KBM-7 (cell line): Measurements from ENCODE around the gene SPARCL1.

Source experiments
- DNase-seq: peaks from one replicate; pipeline ENCODE4 v3.0.0-alpha.2; 2015
- in situ Hi-C: fragments of 300-500 bp; cut with MboI; formaldehyde crosslinking; loops from 2 replicates; pipeline ENCODE4 v1.14.3; 2020; ENCODE audit warnings: low sequenced_read_pairs, low pct_unique_long_range_greater_than_20kb, mixed read lengths

The SPARCL1 gene

DNA sequence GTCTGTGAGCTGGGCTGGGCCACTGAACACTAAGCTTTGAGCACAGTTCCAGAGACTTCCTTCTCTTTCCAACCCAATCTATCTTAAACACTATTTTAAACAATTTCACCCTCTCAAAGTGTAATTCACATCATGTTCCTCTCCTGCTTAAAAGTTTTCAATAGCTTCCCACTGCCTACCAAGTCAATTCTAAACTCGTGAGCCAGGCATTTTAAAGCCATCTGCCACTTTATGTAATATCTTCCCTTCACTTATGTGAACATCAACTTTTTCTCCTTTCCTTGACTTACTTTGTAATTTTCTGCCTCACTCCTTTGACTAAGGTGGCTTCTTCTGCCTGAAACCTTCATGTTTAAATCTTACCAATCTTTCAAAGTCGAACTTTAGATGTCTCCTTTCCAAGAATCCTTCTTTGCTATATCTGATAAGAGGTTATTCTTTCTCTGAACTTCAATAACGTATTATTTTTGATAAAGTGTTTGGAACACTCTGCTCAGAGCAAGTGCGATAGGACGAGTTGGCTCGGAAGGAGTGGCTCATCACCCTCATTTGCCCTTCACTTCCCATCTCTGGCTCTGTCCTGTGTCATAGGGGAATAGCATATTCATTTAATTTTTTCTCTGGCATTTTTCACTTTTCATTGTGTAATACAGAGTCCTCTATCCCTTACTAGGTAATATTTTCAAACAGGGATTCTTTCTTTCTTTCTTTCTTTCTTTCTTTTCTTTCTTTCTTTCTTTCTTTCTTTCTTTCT is 13.0 kb upstream of the SPARCL1 start:
- DNase-seq = no peak
- in situ Hi-C loops = no loop called here

DNA sequence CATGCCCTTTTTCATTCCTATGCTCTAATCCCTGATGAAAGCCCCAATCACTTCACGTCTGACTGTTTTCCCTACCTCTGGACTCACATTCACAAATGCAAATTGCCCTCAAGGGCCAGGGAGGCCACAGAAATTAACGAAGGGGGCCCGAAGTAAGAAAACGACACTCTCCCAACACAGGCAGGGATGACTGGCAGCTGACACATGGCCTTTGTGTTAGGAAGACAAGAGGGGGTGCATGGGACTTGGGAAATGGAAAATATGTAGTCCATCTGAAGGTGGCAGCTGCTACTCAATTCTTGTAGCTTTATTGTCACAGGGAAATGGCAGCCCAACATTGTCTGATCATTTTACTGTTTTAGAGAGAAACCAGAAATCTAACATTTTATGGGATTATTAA is 12.3 kb upstream of the SPARCL1 start:
- in situ Hi-C loops = no loop called here
- DNase-seq = no peak

DNA sequence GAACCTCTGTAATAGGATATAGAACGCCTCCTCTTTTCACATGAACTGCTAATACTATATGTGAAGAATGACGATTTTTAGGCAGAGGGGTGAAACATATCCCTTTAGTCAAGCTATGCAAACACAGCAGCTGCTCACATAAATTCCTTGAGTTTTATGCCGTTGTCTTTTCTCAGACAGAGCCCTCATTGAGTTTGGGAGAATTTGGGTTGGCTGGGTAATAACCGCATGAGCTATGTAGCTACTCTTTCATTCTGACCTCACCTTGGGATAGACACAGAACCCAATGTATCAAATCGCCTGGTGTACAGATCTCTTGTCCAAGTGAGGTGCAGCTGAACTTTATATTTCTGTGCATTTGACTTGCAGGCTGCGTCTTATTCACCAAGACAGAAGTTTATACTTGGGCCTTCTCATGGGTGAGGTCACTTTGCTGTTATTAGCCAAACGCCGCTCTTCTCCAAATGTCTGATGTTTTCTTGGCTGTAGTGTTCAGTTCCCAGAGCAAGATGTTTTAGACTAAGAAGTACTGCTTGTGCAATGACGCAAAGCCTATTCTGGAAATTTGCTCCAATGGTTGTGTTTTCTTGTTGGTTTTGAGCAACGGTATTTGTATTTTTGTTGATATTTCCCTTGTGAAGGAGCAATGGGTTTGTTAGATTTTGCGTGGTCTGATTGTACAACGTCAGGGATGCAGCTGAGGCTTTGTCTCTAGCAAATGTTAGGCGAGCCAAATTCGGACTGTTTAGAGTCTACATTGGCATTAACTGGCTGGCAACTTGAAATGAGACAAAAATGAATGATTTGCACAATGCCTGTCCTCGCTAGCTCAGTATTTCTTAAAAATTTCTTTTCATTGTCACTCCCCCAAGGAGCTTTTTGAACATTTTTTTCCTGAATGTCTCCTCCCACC is 11.2 kb upstream of the SPARCL1 start:
- DNase-seq = no peak
- in situ Hi-C loops = no loop called here

DNA sequence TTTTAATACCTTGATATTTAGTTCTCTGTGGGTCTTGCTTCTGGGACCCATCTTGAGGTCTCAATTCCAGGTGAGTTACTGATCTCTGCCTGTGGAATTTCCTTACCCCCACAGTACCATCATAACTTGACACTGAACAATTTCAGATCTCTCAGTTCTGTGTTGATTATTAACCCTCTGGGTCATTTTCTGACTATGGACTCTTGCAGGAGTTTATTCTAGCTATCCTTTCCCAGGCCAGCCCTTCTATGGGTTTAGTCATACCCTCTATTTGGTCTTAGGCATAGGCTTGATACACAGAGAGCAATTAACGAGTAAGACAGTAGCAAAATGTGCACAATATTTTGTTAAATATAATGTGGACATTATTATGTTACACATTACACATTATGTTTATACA is 3.7 kb upstream of the SPARCL1 start:
- DNase-seq = no peak
- in situ Hi-C loops = no loop called here

DNA sequence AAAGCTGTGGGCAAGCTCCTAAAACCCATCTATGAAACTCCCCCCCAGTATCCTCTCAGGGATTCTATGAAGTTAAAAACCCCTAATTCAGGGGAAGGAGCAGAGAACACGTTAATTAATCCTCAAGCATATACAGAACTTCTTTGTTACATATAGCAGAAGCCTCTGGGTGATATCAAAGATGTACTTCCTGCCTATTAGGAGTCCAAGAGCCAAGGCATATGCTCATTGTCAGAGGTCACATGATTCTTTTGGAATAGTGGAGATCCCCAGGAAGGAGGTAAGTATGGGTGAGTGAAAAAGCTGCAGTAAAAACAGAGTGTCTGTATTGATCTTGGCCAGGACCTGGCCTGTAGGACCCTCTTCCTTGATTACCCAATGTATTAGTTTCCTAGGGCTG is 2.9 kb upstream of the SPARCL1 start:
- in situ Hi-C loops = no loop called here
- DNase-seq = no peak

DNA sequence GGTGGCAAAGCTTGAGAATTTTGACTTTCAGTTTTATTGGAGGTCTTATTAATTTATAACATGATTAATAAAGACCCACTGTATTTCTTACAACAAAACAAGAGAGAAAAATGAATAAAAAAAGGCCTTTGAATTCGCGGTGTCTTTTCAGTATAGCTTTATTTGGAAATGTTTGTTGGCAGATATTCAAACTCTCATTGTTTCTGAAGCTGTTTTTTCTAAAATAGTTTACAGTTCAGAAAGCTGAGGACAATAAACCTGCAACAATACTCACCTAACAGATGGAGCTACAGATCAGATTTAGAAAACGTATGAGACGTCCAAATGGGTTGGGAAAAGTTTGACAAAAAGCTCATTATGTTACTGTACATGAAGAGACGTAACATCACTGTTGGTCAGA is 2.4 kb upstream of the SPARCL1 start:
- no peak for DNase-seq

DNA sequence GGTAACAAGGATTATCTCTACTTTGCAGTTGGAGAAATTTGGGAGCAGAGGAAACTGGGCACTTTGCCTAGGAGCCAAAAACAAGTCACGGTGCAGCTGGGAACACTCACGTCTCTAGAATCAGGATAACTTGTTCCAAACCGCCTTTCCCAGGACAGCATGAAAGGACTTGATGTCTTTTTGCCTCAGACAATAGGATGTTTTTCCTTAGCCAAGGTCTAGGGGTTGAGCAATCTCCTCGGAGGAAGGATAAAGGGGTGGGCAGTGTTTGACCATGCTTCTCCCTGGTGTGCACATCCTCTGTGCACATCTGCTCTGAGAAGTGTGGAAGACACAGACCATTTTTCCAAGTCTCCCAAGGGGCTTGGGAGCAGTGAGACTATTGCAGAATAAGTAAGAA is 1.7 kb upstream of the SPARCL1 start:
- in situ Hi-C loops = no loop called here
- DNase-seq = no peak

More for the DNA sequence above, 2.4 kb upstream of the SPARCL1 start:
- in situ Hi-C loops = no loop called here

DNA sequence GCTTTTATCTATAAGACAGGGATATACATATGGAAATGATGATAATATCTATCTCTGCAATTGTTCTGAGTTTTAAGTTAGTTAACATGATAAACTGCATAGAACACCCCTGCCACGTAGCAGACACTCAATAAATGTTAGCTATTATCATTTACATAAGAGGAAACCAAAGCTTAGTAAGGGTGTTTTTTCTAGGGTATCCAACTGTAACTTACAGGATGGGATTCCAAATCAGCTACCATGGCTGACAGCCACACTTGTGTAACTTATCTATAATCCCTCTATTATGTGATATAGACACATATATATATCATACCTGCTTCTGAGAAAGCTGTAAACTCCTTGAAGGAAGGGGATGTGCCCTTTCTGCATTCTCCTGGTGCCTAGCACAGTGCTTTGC is 1.1 kb upstream of the SPARCL1 start:
- in situ Hi-C loops = no loop called here
- DNase-seq = no peak

DNA sequence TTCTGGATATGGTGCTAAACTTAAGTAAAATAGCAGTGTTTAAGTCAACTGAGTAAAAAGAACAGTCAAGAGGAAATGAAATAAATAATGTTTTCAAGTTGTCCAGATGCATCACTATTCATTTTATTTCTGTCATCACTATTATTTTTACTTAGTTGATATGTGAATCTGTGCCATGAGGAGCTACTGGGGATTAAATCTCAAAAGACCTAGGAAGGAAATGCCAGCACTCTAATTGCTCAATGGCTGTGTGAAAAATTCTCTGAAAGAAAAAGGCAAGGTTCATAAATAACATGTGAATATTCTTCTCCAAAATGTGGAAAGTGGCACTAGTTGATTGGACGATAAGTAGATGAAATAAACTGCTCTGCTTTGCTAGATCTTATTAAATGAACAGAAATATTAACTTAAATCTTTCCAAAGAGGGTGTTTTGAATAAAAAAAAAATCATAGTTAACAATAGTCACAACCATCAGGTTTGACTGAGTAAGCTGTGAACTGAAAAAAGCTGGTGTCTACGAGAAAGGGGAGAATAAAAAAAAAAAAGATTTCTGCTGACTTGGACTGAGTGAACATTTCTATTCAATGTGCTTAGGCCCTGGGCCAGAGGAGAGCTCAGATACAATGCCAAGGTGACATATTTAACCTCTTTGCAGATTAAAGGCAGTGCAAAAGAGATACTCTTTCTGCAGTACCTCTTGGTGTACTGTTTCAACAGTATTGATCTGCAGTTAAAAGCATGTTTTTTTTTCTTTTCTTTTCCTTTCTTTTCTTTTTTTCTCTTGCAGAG is 1.6 kb downstream of the SPARCL1 start:
- in situ Hi-C loops = no loop called here
- DNase-seq = no peak

DNA sequence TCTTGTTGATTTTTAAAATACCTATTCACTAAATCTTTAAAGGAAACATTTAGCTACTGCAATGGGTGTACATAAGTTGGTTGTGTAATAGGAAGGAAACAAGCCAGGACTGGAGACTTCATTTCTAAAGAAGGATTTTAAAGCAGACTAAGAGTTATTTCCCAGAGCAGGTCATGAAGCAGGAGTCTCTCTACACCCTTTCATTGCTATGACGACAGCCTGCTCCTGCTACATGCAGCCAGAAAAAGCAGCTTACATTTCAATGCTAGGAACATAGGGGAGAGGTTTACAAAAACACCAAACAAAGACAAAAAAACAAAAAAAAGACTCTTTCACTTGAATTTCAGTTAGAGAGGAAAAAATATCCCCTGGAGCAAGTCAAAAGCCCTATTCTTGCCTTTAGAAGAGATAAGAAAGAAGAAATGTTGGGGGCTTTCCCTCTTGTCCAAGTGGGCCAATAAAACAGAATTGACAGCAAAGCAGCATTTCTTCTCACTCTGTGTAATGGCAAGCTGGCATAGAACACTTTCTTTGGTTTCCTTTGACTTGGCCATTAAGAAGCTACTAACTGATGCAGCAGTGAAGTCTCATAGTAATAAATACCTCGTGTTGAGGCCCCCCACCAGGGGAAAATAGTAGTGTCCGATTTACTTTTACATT is 3.4 kb downstream of the SPARCL1 start:
- in situ Hi-C loops = no loop called here
- no peak for DNase-seq

DNA sequence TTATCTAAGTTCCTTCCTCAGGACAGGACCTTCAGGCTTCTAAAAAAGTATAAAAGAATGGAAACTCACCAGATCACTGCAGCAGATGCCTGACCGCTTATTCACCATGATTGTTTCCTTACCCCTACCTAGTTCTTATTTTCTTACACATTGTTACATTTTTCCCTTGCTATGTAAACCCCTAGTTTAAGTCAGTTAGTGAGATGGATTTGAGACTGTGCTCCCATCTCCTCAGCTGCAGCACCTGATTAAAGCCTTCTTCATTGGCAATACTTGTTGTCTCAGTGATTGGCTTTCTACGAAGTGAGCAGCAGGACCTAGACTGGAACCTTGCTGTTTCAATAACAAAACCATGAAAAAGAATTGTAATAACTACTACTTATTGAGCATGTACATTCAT is 4.7 kb downstream of the SPARCL1 start:
- in situ Hi-C loops = loop anchor here (25.0 kb wide), 1 partner anchor 313 kb away; the partner anchor contains the start of gene MEPE
- DNase-seq = no peak

DNA sequence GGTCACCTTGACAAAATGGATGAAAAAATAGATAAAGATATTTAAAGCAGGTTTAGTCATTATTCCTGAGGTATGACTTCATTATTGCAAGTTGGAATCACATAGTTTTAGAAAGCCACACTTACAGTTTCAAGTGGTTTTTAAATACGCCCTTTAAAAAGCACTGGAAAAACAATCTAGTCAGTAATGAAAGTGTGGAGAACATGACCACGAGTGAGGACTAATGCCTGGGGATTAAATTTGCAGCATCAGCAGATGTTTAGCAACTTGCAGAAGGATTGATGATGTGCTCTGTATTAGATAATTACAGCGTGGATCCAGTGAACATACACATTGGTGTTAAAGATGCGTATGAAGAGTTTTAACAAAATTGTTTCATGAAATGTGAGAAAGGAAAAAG is 5.9 kb downstream of the SPARCL1 start:
- in situ Hi-C loops = loop anchor here (25.0 kb wide), 1 partner anchor 314 kb away; the partner anchor contains the start of gene MEPE
- DNase-seq = no peak

DNA sequence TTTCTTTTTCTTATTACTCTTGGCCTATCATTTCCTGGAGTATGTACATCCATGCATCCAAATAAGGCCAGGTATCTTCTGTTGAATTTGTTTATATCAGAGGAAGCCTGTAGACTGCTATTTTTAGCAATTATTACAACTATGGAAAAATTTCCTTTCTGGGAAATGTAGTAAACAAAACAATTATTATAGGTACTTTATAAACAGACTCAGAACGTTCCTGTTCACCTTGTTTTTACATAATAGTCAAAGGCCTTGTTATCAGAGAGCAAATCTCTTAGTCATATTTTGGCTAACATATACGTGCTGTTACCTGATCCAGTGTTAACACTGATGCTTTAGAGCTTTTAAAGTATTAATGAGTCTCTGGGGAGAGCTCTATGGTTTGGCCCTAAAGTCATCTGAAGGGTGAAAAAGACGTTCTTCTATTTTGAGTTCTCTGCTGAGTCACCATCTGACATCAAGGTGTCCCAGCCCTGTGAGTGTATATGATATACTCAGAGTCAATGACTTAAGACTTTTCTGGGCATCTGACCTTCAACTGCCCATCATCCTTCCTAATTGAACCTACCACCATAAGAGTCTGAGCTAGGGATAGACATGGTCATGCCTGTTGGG is 7.3 kb downstream of the SPARCL1 start:
- no peak for DNase-seq

DNA sequence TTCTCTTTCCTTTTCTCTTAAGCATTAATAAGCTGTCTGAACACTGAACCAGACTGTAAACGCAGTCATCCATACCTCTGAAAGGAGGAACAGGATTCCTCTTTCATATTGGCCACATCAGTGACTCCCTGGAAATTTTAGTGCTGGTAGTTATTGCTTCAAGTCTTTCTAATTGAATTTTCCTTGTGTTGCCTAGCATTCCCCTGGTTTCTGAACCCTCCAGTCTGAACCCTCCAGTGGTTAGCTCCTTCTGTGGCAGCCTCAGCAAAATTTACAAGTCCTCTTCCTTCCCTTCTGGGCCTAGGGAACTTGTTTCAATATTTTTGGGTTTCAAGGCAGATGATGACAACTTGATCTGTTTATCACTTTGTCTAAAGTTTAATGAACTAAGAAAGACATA is 7.9 kb downstream of the SPARCL1 start:
- in situ Hi-C loops = loop anchor here (25.0 kb wide), 1 partner anchor 316 kb away; the partner anchor contains the start of gene MEPE
- DNase-seq = peak; percentile 40

More for the DNA sequence above, 7.3 kb downstream of the SPARCL1 start:
- in situ Hi-C loops = loop anchor here (25.0 kb wide), 1 partner anchor 315 kb away; the partner anchor contains the start of gene MEPE

DNA sequence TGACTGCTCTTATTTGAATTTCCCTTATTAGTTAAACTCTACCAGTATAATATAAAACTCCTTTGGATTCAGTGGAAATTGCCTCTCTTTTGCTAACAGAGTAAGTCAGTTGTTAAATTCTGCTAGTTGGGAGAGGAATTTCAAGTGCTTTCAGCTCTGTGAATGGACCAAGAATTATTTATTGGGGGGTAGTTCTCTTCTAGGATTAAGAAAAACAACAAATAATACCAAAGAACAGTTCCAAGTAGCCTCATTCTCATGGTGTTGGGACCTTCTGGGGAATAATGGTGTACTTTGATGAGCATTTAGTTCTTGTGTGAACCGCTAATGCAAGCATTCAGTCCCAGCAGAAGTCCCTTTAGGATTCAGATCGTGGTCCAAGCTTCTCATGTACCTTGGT is 11.6 kb downstream of the SPARCL1 start:
- in situ Hi-C loops = loop anchor here (25.0 kb wide), 1 partner anchor 320 kb away; the partner anchor contains the start of gene MEPE
- no peak for DNase-seq

DNA sequence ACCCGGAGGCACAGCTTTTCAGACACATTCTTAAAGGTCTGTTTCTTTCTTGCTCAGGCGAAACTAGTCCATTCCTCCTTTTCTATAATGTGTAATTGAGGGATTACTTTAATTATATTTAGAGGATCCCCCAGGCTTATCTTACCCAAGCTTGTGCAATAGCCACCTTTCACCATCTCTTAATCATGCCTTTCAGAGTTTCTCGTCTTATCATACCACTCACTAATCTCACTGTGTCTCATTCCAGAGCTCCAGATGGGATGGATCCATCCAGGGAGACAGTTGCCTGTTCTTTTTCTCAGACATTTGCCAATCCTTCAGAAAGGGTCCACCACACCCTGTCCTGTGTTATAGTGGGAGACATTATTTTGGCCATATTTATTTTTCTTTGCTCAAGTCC is 12.5 kb downstream of the SPARCL1 start:
- no peak for DNase-seq
- in situ Hi-C loops = loop anchor here (25.0 kb wide), 1 partner anchor 321 kb away; the partner anchor contains the start of gene MEPE

DNA sequence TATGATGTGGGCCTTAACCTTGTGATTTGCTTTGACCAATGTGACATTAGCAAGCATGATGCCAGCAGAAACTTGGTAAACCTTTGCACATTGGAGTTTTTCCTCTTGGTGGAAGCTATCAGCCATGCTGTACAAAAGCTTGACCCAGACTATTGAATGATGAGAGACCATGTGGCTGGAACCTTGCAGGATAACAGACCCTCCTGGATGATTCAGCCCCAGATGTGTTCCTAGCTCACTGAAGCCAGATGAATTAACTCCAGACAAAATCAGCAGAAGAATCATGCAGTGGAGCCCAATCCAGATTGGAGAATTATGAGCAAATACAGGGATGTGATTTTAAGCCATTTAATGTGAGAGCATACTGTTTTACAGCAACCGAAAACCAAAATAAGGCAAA is 16.8 kb downstream of the SPARCL1 start:
- in situ Hi-C loops = loop anchor here (25.0 kb wide), 1 partner anchor 325 kb away; the partner anchor contains the start of gene MEPE
- DNase-seq = no peak

DNA sequence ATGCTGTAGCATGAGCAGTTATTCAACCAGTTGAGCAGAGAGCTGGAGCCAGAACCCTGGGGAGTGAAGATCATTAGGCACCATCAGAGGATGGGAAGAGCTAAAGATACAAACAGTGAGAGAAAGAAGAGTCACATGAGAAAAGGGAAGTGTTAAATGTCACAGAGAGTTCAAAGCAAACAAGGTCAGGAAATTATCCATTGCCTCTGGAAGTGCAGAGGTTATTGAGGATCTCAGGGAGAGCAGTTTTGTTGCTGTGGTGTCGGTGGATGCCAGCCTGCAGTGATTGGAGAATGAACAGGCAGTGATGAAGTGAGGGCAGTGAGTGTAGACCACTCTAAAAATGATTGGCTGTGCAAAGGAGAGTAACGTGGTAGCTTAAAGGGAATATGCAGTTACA is 17.7 kb downstream of the SPARCL1 start:
- peak; percentile 22 for DNase-seq
- in situ Hi-C loops = loop anchor here (25.0 kb wide), 1 partner anchor 326 kb away; the partner anchor contains the start of gene MEPE
